GM23338 (cell line): ENCODE data around the gene TULP1. TPM values are rescaled to one million over a fixed set of nuclear protein-coding genes. Genes with fewer than 3 reads are reported as not detected.

Experiments
- ATAC-seq: fragments of 200-7000 bp; cut with Tn5 transposase; 3 replicates; pipeline ENCODE4 v1.9.1; 2020
- DNase-seq: peaks from one replicate; pipeline ENCODE4 v3.0.0-alpha.2; 2015; ENCODE audit warnings: low spot score
- H2AFZ ChIP-seq: fragments of 200-600 bp; sonication (generic); 2 replicates; pipeline ENCODE4 v1.8.0; 2016; ENCODE audit warnings: antibody characterized with exemption, mild to moderate bottlenecking, moderate library complexity
- H3F3A ChIP-seq: fragments of 200-600 bp; sonication (generic); replicated peaks from 2 replicates; pipeline ENCODE4 v1.8.0; 2017; ENCODE audit warnings: antibody characterized with exemption, mixed run types, low read depth
- H3K27ac ChIP-seq: fragments of 200-600 bp; sonication (generic); 2 replicates; pipeline ENCODE4 v1.6.1; 2016; ENCODE audit warnings: low read depth
- H3K27me3 ChIP-seq: fragments of 200-600 bp; sonication (generic); 2 replicates; pipeline ENCODE4 v1.8.0; 2016; ENCODE audit warnings: mild to moderate bottlenecking, mixed run types, moderate library complexity; ENCODE audit not compliant: insufficient read depth
- H3K36me3 ChIP-seq: fragments of 200-600 bp; sonication (generic); 2 replicates; pipeline ENCODE4 v1.8.0; 2016; ENCODE audit warnings: mild to moderate bottlenecking; ENCODE audit not compliant: insufficient read depth
- H3K4me1 ChIP-seq: fragments of 200-600 bp; sonication (generic); 2 replicates; pipeline ENCODE4 v1.8.0; 2016; ENCODE audit warnings: mild to moderate bottlenecking, moderate library complexity; ENCODE audit not compliant: insufficient read depth
- H3K4me2 ChIP-seq: fragments of 200-600 bp; sonication (generic); 2 replicates; pipeline ENCODE4 v1.7.1; 2017; ENCODE audit warnings: mixed run types
- H3K4me3 ChIP-seq: fragments of 200-600 bp; sonication (generic); 2 replicates; pipeline ENCODE4 v1.6.1; 2016; ENCODE audit warnings: mixed run types
- H3K79me2 ChIP-seq: fragments of 200-600 bp; sonication (generic); replicated peaks from 2 replicates; pipeline ENCODE4 v1.8.0; 2017; ENCODE audit warnings: mild to moderate bottlenecking; ENCODE audit not compliant: insufficient read depth
- H3K9me2 ChIP-seq: fragments of 200-600 bp; sonication (generic); 2 replicates; pipeline ENCODE4 v1.8.0; 2017; ENCODE audit not compliant: insufficient read depth
- H4K20me1 ChIP-seq: fragments of 200-600 bp; sonication (generic); replicated peaks from 2 replicates; pipeline ENCODE4 v1.8.0; 2017; ENCODE audit warnings: mild to moderate bottlenecking; ENCODE audit not compliant: insufficient read depth
- H3K27ac Mint-ChIP-seq: 2 replicates; pipeline ENCODE4 v1.8.0; 2020; ENCODE audit warnings: inconsistent platforms, mild to moderate bottlenecking, moderate library complexity, mixed read lengths
- H3K27me3 Mint-ChIP-seq: 3 replicates; pipeline ENCODE4 v1.8.0; 2022; ENCODE audit warnings: low read depth, mild to moderate bottlenecking, moderate library complexity, mixed read lengths, inconsistent platforms; ENCODE audit not compliant: insufficient read depth, poor library complexity
- H3K36me3 Mint-ChIP-seq: 3 replicates; pipeline ENCODE4 v1.8.0; 2021; ENCODE audit warnings: low read depth, mild to moderate bottlenecking, inconsistent platforms, moderate library complexity, mixed read lengths
- H3K4me1 Mint-ChIP-seq: 3 replicates; pipeline ENCODE4 v1.8.0; 2020; ENCODE audit warnings: mild to moderate bottlenecking, inconsistent platforms, mixed read lengths
- H3K4me3 Mint-ChIP-seq: 3 replicates; pipeline ENCODE4 v1.8.0; 2021; ENCODE audit warnings: moderate library complexity, mild to moderate bottlenecking, inconsistent platforms, mixed read lengths
- H3K9me3 Mint-ChIP-seq: 3 replicates; pipeline ENCODE4 v1.8.0; 2020; ENCODE audit warnings: moderate library complexity, mild to moderate bottlenecking, inconsistent platforms, mixed read lengths
- CREB1 ChIP-seq: fragments of 250-450 bp; sonication (Bioruptor Pico); IDR thresholded peaks from 2 replicates; pipeline ENCODE4 v1.5.0; 2020; ENCODE audit warnings: low read depth, mild to moderate bottlenecking, moderate library complexity
- EZH2 ChIP-seq: fragments of 200-600 bp; sonication (generic); IDR thresholded peaks from one replicate; pipeline ENCODE4 v1.8.0; 2017; ENCODE audit warnings: antibody characterized with exemption, mild to moderate bottlenecking, low read depth; ENCODE audit not compliant: unreplicated experiment
- EZH2phosphoT487 ChIP-seq: fragments of 200-600 bp; sonication (generic); IDR thresholded peaks from one replicate; pipeline ENCODE4 v1.8.1; 2018; ENCODE audit warnings: antibody characterized with exemption; ENCODE audit not compliant: unreplicated experiment
- POLR2AphosphoS5 ChIP-seq: IDR thresholded peaks from 2 replicates; pipeline ENCODE4 v1.6.1; 2016; ENCODE audit warnings: antibody characterized with exemption, low read depth
- STAT1 ChIP-seq: IDR thresholded peaks from one replicate; pipeline ENCODE4 v1.6.1; 2016; ENCODE audit warnings: antibody characterized with exemption; ENCODE audit not compliant: unreplicated experiment
- ZNF114 ChIP-seq: fragments of 250-450 bp; sonication (Bioruptor Pico); IDR thresholded peaks from 2 replicates; pipeline ENCODE4 v1.5.0; 2020; ENCODE audit warnings: mild to moderate bottlenecking, moderate library complexity
- ZNF331 ChIP-seq: fragments of 250-450 bp; sonication (Bioruptor Pico); IDR thresholded peaks from 2 replicates; pipeline ENCODE4 v1.5.0; 2020; ENCODE audit warnings: low read depth, mild to moderate bottlenecking, moderate library complexity
- polyA plus RNA-seq: library from polyadenylated mRNA; unstranded; fragments of >200 nt; fragmentation: Nextera tagmentation; extraction: Ambion mirVana; gene quantifications from 2 replicates; pipeline ENCODE4 v1.2.1, GENCODE V29; 2016
- total RNA-seq: library from RNA; depleted of rRNA; stranded (reverse); fragments of >200 nt; shearing (Covaris generic); gene quantifications from 2 replicates; pipeline ENCODE4 v1.2.3, GENCODE V29; 2014
- TF ChIP-seq, protein P1 (sequence below), 2 experiments: fragments of 200-600 bp in 1 of 2; sonication (generic) in 1 of 2; conservative IDR thresholded peaks; 2 replicates each; pipeline versions ENCODE4 v1.5.1 to v1.6.1; 2016 to 2017; ENCODE audit warnings: antibody characterized with exemption in 2 of 2, low read depth in 2 of 2, mild to moderate bottlenecking in 2 of 2, moderate library complexity in 1 of 2
- TF ChIP-seq, protein P2 (sequence below): IDR thresholded peaks from 2 replicates; pipeline ENCODE4 v1.6.1; 2016; ENCODE audit warnings: antibody characterized with exemption
- TF ChIP-seq, protein P3 (sequence below): fragments of 250-450 bp; sonication (Bioruptor Pico); IDR thresholded peaks from 2 replicates; pipeline ENCODE4 v1.5.0; 2020; ENCODE audit warnings: mild to moderate bottlenecking, moderate library complexity
- TF ChIP-seq, protein P4 (sequence below): IDR thresholded peaks from one replicate; pipeline ENCODE4 v1.6.1; 2018; ENCODE audit warnings: antibody characterized with exemption; ENCODE audit not compliant: unreplicated experiment

Gene TULP1
- total and polyA plus RNA-seq, 2 experiments from 2014 or later, result 3.0 to 3.8 TPM

DNA sequence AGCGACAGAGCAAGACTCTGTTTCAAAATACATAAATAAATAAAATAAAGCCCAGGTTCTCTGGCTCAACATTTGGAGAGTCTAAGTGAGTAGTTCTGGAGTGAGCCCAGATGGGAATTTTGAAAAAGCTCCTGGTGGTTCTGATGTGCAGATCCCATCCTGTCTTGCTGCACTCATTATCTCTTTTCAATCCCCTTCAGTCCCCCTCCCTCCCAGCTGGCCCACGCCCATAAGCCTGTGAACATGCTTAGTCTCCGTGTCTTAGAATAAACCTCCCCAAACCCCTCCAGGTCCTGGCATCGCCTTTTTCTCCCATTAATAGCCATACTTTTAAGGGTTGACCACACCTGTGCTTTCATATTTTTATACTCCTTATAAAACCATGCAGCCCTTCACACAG is 19.4 kb upstream of the TULP1 start:
- H3K9me2 ChIP-seq, result no peaks in the 10 kb centered on the region
- no peak overlapping the region for H3K4me3 ChIP-seq
- TF ChIP-seq, protein P1, sequence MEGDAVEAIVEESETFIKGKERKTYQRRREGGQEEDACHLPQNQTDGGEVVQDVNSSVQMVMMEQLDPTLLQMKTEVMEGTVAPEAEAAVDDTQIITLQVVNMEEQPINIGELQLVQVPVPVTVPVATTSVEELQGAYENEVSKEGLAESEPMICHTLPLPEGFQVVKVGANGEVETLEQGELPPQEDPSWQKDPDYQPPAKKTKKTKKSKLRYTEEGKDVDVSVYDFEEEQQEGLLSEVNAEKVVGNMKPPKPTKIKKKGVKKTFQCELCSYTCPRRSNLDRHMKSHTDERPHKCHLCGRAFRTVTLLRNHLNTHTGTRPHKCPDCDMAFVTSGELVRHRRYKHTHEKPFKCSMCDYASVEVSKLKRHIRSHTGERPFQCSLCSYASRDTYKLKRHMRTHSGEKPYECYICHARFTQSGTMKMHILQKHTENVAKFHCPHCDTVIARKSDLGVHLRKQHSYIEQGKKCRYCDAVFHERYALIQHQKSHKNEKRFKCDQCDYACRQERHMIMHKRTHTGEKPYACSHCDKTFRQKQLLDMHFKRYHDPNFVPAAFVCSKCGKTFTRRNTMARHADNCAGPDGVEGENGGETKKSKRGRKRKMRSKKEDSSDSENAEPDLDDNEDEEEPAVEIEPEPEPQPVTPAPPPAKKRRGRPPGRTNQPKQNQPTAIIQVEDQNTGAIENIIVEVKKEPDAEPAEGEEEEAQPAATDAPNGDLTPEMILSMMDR (conservative IDR thresholded peaks at IDR 0.05; ENCODE audit: low read depth in 2 of 2), result no peak
- TF ChIP-seq ZNF114 (CRISPR knock-in tag) (no peak), STAT1 (no peak), CREB1 (CRISPR knock-in tag) (no peak), ZNF331 (no peak), EZH2phosphoT487 (no peak), EZH2 (no peak), POLR2AphosphoS5 (no peak)
- TF ChIP-seq, protein P2, sequence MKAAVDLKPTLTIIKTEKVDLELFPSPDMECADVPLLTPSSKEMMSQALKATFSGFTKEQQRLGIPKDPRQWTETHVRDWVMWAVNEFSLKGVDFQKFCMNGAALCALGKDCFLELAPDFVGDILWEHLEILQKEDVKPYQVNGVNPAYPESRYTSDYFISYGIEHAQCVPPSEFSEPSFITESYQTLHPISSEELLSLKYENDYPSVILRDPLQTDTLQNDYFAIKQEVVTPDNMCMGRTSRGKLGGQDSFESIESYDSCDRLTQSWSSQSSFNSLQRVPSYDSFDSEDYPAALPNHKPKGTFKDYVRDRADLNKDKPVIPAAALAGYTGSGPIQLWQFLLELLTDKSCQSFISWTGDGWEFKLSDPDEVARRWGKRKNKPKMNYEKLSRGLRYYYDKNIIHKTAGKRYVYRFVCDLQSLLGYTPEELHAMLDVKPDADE, result no peak
- TF ChIP-seq, protein P3, sequence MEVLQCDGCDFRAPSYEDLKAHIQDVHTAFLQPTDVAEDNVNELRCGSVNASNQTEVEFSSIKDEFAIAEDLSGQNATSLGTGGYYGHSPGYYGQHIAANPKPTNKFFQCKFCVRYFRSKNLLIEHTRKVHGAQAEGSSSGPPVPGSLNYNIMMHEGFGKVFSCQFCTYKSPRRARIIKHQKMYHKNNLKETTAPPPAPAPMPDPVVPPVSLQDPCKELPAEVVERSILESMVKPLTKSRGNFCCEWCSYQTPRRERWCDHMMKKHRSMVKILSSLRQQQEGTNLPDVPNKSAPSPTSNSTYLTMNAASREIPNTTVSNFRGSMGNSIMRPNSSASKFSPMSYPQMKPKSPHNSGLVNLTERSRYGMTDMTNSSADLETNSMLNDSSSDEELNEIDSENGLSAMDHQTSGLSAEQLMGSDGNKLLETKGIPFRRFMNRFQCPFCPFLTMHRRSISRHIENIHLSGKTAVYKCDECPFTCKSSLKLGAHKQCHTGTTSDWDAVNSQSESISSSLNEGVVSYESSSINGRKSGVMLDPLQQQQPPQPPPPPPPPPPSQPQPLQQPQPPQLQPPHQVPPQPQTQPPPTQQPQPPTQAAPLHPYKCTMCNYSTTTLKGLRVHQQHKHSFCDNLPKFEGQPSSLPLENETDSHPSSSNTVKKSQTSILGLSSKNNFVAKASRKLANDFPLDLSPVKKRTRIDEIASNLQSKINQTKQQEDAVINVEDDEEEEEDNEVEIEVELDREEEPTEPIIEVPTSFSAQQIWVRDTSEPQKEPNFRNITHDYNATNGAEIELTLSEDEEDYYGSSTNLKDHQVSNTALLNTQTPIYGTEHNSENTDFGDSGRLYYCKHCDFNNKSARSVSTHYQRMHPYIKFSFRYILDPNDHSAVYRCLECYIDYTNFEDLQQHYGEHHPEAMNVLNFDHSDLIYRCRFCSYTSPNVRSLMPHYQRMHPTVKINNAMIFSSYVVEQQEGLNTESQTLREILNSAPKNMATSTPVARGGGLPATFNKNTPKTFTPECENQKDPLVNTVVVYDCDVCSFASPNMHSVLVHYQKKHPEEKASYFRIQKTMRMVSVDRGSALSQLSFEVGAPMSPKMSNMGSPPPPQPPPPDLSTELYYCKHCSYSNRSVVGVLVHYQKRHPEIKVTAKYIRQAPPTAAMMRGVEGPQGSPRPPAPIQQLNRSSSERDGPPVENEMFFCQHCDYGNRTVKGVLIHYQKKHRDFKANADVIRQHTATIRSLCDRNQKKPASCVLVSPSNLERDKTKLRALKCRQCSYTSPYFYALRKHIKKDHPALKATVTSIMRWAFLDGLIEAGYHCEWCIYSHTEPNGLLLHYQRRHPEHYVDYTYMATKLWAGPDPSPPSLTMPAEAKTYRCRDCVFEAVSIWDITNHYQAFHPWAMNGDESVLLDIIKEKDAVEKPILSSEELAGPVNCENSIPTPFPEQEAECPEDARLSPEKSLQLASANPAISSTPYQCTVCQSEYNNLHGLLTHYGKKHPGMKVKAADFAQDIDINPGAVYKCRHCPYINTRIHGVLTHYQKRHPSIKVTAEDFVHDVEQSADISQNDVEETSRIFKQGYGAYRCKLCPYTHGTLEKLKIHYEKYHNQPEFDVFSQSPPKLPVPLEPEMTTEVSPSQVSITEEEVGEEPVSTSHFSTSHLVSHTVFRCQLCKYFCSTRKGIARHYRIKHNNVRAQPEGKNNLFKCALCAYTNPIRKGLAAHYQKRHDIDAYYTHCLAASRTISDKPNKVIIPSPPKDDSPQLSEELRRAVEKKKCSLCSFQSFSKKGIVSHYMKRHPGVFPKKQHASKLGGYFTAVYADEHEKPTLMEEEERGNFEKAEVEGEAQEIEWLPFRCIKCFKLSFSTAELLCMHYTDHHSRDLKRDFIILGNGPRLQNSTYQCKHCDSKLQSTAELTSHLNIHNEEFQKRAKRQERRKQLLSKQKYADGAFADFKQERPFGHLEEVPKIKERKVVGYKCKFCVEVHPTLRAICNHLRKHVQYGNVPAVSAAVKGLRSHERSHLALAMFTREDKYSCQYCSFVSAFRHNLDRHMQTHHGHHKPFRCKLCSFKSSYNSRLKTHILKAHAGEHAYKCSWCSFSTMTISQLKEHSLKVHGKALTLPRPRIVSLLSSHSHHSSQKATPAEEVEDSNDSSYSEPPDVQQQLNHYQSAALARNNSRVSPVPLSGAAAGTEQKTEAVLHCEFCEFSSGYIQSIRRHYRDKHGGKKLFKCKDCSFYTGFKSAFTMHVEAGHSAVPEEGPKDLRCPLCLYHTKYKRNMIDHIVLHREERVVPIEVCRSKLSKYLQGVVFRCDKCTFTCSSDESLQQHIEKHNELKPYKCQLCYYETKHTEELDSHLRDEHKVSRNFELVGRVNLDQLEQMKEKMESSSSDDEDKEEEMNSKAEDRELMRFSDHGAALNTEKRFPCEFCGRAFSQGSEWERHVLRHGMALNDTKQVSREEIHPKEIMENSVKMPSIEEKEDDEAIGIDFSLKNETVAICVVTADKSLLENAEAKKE (CRISPR knock-in tag), result no peak
- TF ChIP-seq, protein P4, sequence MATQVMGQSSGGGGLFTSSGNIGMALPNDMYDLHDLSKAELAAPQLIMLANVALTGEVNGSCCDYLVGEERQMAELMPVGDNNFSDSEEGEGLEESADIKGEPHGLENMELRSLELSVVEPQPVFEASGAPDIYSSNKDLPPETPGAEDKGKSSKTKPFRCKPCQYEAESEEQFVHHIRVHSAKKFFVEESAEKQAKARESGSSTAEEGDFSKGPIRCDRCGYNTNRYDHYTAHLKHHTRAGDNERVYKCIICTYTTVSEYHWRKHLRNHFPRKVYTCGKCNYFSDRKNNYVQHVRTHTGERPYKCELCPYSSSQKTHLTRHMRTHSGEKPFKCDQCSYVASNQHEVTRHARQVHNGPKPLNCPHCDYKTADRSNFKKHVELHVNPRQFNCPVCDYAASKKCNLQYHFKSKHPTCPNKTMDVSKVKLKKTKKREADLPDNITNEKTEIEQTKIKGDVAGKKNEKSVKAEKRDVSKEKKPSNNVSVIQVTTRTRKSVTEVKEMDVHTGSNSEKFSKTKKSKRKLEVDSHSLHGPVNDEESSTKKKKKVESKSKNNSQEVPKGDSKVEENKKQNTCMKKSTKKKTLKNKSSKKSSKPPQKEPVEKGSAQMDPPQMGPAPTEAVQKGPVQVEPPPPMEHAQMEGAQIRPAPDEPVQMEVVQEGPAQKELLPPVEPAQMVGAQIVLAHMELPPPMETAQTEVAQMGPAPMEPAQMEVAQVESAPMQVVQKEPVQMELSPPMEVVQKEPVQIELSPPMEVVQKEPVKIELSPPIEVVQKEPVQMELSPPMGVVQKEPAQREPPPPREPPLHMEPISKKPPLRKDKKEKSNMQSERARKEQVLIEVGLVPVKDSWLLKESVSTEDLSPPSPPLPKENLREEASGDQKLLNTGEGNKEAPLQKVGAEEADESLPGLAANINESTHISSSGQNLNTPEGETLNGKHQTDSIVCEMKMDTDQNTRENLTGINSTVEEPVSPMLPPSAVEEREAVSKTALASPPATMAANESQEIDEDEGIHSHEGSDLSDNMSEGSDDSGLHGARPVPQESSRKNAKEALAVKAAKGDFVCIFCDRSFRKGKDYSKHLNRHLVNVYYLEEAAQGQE, result no peak
- H2AFZ ChIP-seq, result no peak overlapping the region
- Mint-ChIP-seq H3K27ac (no peak overlapping the region), H3K4me1 (peaks cover 15% of the 10 kb centered on the region), H3K9me3 (no peaks in the 10 kb centered on the region), H3K4me3 (no peak overlapping the region), H3K27me3 (peaks cover 6% of the 10 kb centered on the region), H3K36me3 (no peaks in the 10 kb centered on the region)
- H3K36me3 ChIP-seq, result no peaks in the 10 kb centered on the region
- no peaks in the 10 kb centered on the region for H3K27me3 ChIP-seq
- DNase-seq (no peak), ATAC-seq (no peak)
- no peaks in the 10 kb centered on the region for H3K79me2 ChIP-seq
- H3K4me2 ChIP-seq, result no peak overlapping the region
- no peak overlapping the region for H3K27ac ChIP-seq
- H3F3A ChIP-seq, result no peaks in the 10 kb centered on the region
- H4K20me1 ChIP-seq, result no peaks in the 10 kb centered on the region
- H3K4me1 ChIP-seq, result peaks cover 3% of the 10 kb centered on the region; the same call in 1 of the 2 replicates
